HG03108 (cell line): ENCODE measurements around the gene REXO1.

Source experiments
- ATAC-seq: cut with Tn5 transposase; IDR thresholded peaks from one replicate; pipeline ENCODE4 v1.9.1; 2021; ENCODE audit warnings: moderate library complexity; ENCODE audit not compliant: unreplicated experiment

The REXO1 gene

GRCh38 chr19:1860821-1861598 is 12.7 kb upstream of the REXO1 start:
- no peak for ATAC-seq

GRCh38 chr19:1860042-1860775 is 11.9 kb upstream of the REXO1 start:
- ATAC-seq: no peak

- no peak for ATAC-seq
Measured at GRCh38 chr19:1859331-1859781, 11.1 kb upstream of the REXO1 start.

GRCh38 chr19:1858412-1859081 is 10.3 kb upstream of the REXO1 start:
- ATAC-seq: no peak

- ATAC-seq: no peak
Measured at GRCh38 chr19:1857648-1858326, 9.5 kb upstream of the REXO1 start.

GRCh38 chr19:1856698-1857603 is 8.7 kb upstream of the REXO1 start:
- no peak for ATAC-seq

GRCh38 chr19:1856345-1856697 is 8.0 kb upstream of the REXO1 start:
- ATAC-seq: no peak

GRCh38 chr19:1855828-1856255 is 7.6 kb upstream of the REXO1 start:
- ATAC-seq: no peak

GRCh38 chr19:1855040-1855827 is 7.0 kb upstream of the REXO1 start:
- peak; percentile 59 for ATAC-seq

- no peak for ATAC-seq
Measured at GRCh38 chr19:1854542-1855039, 6.3 kb upstream of the REXO1 start.

GRCh38 chr19:1854039-1854541 is 5.8 kb upstream of the REXO1 start:
- ATAC-seq: no peak

GRCh38 chr19:1853295-1854038 is 5.2 kb upstream of the REXO1 start:
- ATAC-seq: no peak

- ATAC-seq: no peak
Measured at GRCh38 chr19:1852581-1853128, 4.4 kb upstream of the REXO1 start.

- ATAC-seq: no peak
Measured at GRCh38 chr19:1851654-1852580, 3.6 kb upstream of the REXO1 start.

- ATAC-seq: no peak
Measured at GRCh38 chr19:1850809-1851653, 2.7 kb upstream of the REXO1 start.

GRCh38 chr19:1849886-1850398 is 1.7 kb upstream of the REXO1 start:
- no peak for ATAC-seq
